22Rv1 (cell line): ENCODE measurements around the gene GIMAP7.
"Not testable (repeated sequence)": the region's sequence is repeated elsewhere in the genome, so short reads cannot be mapped to it uniquely, and the experiment has no call there.

ENCODE experiments used
- CTCF ChIP-seq: fragments of 450-650 bp; IDR thresholded peaks from 2 replicates; pipeline ENCODE4 v1.5.1; 2017; ENCODE audit warnings: mild to moderate bottlenecking
- ZFX ChIP-seq: fragments of 450-650 bp; IDR thresholded peaks from 2 replicates; pipeline ENCODE4 v1.6.1; 2017; ENCODE audit warnings: antibody characterized with exemption, borderline replicate concordance

GRCh38 chr7:150522931-150523330, 8.3 kb downstream of the GIMAP7 start:
- TF ChIP-seq CTCF, ZFX: not testable (repeated sequence)
